HG03378 (cell line): ENCODE measurements around the gene NUP62CL.
"Not testable (repeated sequence)": the region's sequence is repeated elsewhere in the genome, so short reads cannot be mapped to it uniquely, and the experiment has no call there.

Experiments
- ATAC-seq: cut with Tn5 transposase; IDR thresholded peaks from one replicate; pipeline ENCODE4 v1.9.1; 2021; ENCODE audit warnings: mild to moderate bottlenecking, moderate library complexity; ENCODE audit not compliant: unreplicated experiment

The NUP62CL gene, protein sequence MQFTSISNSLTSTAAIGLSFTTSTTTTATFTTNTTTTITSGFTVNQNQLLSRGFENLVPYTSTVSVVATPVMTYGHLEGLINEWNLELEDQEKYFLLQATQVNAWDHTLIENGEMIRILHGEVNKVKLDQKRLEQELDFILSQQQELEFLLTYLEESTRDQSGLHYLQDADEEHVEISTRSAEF

DNA sequence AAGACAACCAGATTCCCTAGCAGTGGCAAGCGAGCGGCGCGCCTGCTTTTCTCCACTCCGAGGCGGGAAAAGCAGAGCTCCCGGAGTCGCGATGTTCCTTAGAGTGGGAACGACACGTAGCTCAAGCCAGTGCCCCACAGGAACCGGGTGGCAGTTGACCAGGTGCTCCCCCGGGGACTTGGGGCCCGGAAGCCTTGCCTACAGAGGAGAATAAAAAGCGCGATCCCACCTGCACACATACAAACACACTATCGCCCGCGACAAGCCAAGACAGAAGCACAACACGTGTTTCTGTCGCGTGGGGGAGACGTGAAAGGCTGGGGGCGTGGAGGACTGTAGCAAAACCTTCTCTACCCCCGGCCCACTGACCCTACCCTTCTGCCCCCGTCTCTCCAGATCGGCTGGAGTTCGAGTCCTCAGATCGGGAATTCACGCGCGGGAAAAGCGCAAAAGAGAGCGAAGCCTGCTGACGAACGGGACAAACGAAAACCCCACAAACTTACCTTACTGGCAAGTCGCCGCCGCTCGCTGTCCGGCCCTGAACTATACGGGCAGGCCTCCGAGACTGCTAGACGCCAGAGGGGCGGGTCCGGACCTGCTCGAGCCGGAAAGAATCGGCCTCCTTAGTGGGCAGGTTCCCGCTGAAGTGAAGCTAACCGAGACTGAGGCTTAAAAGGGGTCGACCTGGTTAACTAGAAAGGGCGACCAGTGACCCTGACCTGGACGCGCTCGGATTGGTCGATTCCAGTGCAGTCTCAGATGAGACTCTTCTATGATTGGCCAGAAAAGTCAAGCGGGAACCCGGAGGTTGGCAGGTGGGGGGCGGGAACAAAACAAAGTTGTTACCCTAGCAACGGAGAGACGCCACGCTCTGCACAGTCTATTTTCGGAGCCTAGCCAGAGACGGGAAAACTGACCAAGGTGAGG lies at the start of gene NUP62CL, which contains the start of gene DNAAF6:
Gene NUP62CL, minus strand, starts transcription at position 664 of the 927 bp plus-strand sequence. CDS start 31,287 bp downstream, outside the sequence.
Gene DNAAF6, plus strand, starts transcription at position 842 of the 927 bp plus-strand sequence. CDS start 6,265 bp downstream, outside the sequence.
- peak; percentile 96 for ATAC-seq

DNA sequence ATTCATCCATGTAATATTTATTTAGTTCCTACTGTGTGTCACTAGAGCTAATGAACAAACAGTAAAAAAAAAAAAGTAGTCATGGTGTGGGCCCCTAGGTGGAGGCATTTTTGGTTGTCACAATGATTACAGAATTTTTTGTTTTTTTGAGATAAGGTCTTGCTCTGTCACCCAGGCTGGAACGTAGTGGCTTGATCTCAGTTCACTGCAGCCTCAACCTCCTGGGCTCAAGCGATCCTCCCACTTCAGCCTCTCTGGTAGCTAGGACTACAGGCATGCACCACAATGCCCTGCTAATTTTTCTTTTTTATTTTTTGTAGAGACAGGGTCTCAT lies 22.2 kb upstream of the NUP62CL start:
- no peak for ATAC-seq

DNA sequence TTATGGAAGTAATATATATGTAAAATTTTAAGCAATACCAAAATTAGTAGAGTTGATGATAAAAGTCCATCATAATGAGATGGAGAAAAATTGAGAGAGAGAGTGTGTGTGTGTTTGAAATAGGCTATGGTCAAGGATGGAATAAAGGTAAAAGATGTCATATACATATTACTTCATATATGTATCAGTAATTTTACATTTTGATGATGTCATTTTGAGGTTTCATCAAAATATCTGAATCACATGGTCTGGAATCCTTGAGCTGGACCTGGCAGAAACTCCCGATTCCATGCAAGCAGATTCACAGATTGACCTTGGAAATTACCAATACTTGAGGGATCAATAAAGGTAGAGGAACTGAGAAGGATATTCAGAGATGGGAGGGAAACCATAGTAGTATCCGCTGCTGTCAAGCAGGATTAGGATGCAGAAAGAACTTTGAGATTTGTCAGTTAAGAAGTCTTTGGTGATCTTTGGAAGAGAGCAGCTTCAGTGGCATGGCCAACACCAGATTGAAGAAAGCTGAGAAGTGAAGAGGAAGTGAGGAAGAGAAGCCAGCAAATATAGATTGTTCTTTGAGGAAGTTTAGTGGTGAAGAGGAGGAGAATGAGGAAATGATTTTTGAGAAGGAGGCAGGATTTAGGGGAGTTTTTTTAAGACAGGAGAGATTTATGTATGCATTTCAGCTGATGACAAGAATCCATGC lies 21.7 kb upstream of the NUP62CL start:
- ATAC-seq: no peak

DNA sequence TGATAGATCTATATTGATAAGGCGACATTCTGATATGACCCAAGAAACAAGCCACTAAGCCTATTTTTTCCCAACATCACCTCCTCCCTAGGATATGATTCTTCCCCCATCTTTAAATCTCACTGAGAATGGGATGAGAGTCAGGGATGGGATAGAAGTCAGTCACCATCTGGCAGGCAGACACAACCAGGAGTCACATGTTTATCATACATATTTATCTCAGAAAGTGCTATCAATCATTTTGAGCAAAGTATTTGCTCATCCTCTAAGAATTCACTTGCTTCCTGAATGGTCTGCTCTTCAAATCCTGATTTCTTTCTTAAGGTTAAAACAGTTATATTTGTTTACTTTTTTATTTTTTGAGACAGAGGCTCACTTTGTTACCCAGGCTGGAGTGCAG lies 20.5 kb upstream of the NUP62CL start:
- ATAC-seq: no peak

DNA sequence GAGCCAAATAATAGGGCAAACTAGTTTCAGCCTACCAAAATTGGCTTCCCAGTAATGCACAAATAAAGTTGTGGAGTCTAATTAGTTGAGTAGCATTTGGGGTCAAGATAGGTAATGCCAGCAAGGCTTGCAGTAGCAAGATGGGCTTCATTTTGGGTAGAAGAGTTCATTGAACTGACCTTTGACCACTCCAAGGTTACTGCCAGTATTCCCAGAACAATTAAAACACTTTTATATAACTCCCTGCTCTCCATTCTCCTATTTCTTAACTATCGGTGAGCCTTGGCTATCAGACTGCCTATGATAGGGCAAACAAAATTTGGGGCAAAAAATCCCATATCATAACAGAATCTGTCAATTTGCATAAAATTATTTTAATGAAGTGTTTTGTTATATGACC lies 7.2 kb upstream of the NUP62CL start:
- ATAC-seq: no peak

DNA sequence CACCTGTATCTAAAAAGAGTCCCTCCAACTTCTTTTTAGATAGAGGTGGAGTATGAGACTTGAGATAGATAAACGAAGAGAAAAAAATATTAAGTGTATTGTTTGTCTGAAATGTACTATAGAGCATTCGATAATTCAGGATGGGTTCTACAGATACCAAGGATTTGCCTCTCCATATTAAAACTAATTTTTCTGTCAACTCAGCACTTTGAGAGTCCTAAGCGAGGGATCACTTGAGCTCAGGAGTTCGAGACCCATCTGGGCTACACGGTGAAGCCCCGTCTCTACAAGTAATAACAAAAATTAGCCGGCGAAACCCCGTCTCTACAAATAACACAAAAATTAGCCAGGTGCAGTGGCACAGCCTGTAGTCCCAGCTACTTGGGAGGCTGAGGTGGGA lies 1.7 kb upstream of the NUP62CL start:
- ATAC-seq: no peak

DNA sequence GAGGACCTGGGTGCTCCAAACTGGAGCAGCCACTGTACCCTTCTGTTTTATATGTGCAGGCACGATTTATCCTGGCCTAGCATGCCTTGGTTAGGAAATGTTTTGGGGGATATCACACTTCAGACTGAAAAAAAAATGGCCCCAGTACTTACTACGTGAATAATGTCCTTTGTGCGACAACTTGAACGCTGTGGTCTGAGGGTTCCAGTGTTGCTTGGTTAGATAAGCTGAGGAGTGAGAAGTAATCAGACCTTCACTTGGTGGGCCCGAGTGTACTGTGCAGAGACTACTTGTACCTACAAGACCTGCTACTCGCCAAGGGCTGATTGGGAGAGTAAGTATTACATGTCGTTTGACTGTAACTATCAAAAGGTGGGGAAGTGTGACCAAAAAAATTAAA lies 856 bp upstream of the NUP62CL start:
- no peak for ATAC-seq

DNA sequence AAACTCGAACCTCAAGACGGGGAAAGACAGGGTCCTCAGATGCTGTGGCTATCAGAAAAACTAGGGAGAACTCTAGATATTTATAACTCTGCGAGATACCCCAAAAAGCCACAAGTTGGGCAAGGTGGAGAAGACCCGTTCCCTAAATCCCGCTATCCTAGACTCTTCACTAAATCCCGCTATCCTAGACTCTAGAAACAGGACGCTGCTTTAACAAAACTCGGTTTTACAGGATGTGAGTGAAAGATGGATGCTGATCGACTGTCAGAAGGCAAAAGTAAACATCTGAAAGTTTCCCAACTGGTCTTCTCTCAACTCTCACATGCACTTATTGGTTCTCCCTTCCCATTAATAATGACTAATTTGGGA lies 448 bp upstream of the NUP62CL start:
- no peak for ATAC-seq

DNA sequence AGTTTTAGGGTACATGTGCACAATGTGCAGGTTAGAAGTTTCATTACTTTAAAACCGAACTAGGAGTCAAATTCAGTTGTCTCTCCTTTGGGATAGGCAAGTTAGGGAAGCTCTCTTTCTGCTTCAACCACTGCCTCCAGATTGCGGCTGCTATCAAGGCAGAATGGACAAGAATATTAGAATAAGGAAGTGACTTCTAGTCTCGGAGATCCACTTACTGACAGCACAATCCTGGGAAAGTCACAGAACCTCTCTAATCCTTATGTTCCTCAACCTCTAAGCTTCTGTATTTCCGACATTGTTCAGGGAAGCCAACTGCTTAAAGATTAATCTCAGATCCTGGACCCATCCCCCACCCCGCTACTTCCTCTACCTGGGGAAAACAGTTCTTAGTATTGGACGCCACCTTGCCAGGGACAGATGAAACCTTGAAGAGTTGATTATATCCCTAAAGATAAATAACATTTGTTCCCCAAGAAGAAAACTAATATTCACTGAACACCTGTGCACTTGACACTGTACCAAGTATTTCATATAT lies 2.1 kb downstream of the NUP62CL start:
- no peak for ATAC-seq

DNA sequence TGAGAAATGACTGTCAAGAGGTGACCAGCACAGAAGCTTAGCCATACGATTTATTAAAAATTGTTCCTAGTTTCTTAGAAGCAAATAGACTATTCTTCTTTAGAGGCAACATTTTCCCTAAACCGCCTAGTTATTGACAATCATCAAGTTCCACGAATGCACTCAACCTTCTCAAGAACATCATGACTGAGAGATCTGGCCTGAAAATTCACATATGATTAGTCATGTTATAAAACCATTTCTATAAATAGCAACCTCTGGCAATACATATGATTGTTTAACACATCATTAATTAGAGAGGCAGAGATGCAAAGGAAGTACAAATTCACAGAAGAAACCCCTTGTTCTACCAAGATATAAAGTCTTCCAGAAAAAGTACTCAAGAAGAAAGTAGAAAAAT lies 6.7 kb downstream of the NUP62CL start:
- no peak for ATAC-seq

DNA sequence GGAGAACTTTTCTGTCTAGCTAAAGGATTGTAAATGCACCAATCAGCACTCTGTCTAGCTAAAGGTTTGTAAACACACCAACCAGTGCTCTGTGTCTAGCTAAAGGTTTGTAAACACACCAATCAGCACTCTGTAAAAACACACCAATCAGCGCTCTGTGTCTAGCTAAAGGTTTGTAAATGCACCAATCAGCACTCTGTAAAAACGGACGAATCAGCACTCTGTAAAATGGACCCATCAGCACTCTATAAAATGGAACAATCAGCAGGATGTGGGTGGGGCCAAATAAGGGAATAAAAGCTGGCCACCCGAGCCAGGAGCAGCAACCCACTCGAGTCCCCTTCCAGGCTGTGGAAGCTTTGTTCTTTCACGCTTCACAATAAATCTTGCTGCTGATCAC lies 8.2 kb downstream of the NUP62CL start:
- ATAC-seq: not testable (repeated sequence)

DNA sequence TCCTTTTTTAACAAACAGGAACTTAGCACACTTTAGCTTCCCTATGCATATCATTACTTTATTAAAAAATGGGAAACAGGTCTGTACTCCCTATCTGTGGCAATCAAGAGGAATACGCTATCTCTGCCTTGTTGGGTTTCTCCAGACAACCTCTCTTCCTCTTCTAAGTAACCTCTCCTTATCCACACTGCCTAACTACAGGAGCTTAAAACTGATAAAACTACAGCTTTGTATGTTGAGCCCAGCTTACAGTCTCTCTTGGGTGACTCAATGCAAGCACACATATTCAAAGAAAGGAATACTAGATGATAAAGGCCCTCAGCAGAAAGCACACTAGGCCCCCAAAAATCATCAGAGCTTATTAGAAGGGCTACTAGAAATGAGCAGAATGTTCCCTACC lies 8.9 kb downstream of the NUP62CL start:
- no peak for ATAC-seq

DNA sequence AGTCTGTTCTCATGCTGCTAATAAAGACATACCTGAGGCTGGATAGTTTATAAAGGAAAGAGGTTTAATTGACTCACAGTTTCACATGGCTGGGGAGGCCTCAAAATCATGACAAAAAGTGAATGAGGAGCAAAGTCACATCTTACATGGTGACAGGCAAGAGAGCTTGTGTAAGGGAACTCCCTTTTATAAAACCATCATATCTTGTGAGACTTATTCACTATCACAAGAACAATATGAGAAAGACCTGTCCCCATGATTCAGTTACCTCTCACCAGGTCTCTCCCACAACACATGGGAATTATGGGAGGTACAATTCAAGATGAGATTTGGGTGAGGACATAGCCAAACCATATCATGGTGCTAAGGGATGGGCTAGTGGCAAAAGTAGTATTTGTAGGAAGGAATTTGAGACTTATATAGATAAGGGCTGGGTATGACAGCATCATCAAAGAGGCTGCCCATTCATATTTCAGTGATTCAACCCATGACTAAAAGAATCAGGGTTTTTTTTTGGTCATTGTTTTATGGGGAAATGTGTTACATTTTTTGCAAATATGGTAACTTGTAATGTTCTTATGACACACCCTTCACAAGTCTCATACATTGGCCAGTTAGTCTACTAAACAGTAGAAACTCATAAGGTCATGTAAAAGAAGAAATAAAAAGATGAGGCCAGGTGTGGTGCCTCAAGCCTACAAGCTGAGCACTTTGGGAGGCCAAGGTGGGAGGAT lies 34.7 kb downstream of the NUP62CL start:
- ATAC-seq: no peak

DNA sequence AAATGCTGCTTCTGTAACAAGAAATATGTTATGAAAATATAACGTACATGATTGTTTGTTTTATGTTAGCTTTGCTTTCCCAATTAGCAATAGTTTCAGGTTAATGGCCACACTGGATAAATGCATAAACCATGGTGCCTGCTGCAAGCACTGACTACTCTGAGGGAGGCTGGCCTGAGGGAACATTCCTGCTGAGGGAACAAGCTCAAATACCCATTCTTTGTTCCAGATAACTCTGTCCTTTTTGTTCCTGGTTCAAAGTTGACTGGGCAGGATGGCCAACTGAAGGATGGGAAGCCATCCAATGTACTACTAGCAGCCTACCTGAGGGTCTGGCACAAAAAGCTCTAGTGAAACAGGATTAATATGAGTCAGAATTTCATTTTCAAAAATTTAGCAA lies 37.5 kb downstream of the NUP62CL start:
- no peak for ATAC-seq

DNA sequence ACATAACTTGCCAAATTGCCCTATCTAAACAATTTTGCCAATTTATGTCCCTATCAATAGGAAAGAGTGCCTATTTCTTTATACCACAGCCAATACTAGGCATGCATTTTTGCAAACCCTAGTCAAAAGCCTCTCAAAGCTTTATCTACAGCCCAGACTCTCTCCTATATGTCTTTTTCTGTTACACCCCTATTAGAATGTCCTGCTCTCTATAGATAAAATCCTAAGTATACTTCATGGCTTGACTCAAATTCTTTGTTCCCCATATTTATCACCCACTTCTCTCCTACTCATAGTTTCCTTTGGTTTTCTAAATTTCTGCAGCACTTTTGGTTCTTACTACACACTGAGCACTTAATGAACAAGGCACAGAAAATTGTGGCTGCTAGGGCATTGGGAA lies 38.0 kb downstream of the NUP62CL start:
- no peak for ATAC-seq

DNA sequence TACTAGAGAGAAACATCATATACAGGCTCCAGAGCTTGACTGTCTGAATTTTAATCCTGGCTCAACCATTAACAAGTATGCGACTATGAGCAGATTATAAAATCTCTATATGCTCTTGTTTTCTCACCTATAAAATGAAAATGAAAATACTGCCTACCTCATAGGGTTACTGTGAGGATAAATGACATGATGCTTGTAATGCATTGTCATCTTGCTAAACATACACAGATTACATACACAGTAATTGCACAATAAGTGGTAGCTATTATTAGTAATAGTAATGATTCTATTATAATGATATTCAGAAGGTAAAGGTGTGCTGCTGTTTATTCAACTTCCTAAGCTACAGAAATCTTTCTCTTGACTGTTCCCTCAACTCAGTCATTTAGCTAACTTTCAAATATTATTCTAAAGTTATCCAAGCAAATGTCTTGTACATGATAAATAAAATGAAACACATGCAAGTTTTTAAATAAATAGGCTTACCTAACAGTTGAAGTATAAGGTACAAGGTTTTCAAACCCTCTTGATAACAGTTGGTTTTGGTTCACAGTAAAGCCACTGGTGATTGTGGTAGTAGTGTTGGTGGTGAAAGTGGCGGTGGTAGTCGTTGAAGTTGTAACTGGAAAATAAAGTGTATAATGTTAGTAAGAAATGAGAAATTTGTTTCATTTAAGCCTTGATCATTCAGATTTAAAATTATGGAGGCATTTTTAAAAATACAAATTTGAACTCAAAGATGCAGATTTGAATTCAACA lies 38.9 kb downstream of the NUP62CL start:
- no peak for ATAC-seq

DNA sequence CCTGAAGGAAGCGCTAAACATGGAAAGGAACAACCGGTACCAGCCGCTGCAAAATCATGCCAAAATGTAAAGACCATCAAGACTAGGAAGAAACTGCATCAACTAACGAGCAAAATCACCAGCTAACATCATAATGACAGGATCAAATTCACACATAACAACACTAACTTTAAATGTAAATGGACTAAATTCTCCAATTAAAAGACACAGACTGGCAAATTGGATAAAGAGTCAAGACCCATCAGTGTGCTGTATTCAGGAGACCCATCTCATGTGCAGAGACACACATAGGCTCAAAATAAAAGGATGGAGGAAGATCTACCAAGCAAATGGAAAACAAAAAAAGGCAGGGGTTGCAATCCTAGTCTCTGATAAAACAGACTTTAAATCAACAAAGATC lies 48.6 kb downstream of the NUP62CL start:
- ATAC-seq: not testable (repeated sequence)

DNA sequence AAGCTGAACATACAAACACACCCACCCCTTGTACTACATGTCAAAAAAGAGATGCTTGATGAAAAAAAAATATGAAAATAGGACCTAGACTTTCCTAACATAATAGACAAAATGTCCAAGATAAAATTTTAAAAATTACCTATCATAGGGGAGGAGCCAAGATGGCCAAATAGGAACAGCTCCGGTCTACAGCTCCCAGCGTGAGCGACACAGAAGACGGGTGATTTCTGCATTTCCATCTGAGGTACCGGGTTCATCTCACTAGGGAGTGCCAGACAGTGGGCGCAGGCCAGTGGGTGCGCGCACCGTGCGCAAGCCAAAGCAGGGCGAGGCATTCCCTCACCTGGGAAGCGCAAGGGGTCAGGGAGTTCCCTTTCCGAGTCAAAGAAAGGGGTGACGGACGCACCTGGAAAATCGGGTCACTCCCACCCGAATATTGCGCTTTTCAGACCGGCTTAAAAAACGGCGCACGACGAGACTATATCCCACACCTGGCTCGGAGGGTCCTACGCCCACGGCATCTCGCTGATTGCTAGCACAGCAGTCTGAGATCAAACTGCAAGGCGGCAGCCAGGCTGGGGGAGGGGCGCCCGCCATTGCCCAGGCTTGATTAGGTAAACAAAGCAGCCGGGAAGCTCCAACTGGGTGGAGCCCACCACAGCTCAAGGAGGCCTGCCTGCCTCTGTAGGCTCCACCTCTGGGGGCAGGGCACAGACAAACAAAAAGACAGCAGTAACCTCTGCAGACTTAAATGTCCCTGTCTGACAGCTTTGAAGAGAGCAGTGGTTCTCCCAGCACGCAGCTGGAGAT lies 50.4 kb downstream of the NUP62CL start:
- not testable (repeated sequence) for ATAC-seq
